Thoracic aorta (tissue), 2 donors: ENCODE results near the gene GSX1. TPM values are rescaled to one million over a fixed set of nuclear protein-coding genes. Genes with fewer than 3 reads are reported as not detected.

Experiments used
- ATAC-seq: fragments of 150-250 bp; one replicate; pipeline ENCODE4 v1.8.0; 2017; ENCODE audit warnings: low read depth; ENCODE audit not compliant: insufficient number of reproducible peaks, low FRiP score
- DNase-seq: peaks from one replicate; pipeline ENCODE4 v3.0.0-alpha.2; 2020; ENCODE audit warnings: low spot score
- H3K27ac ChIP-seq, 2 donors: fragments of 200-600 bp; sonication (generic); 1 replicate in 1 of 2; 2 replicates in 1 of 2; pipeline ENCODE4 v1.5.1; 2016; ENCODE audit warnings: mild to moderate bottlenecking in 2 of 2, moderate library complexity in 2 of 2
- H3K27me3 ChIP-seq: fragments of 200-600 bp; sonication (generic); replicated peaks from 2 replicates; pipeline ENCODE4 v1.6.0; 2016; ENCODE audit warnings: mild to moderate bottlenecking; ENCODE audit not compliant: insufficient read depth
- H3K36me3 ChIP-seq: fragments of 200-600 bp; sonication (generic); one replicate; pipeline ENCODE4 v1.5.1; 2016
- H3K4me1 ChIP-seq, 2 donors: fragments of 200-600 bp; sonication (generic); 1 replicate in 1 of 2; 2 replicates in 1 of 2; pipeline versions ENCODE4 v1.5.1 to v1.6.0; 2016; ENCODE audit warnings: low read depth in 2 of 2, mild to moderate bottlenecking in 1 of 2; ENCODE audit not compliant: control insufficient read depth in 1 of 2
- H3K4me3 ChIP-seq: fragments of 200-600 bp; sonication (generic); 2 replicates; pipeline ENCODE4 v1.5.1; 2016; ENCODE audit warnings: mild to moderate bottlenecking
- H3K9me3 ChIP-seq: fragments of 200-600 bp; sonication (generic); 2 replicates; pipeline ENCODE4 v1.5.1; 2016
- CTCF ChIP-seq: fragments of 200-600 bp; sonication (generic); IDR thresholded peaks from one replicate; pipeline ENCODE4 v1.5.1; 2019; ENCODE audit warnings: antibody characterized with exemption
- total RNA-seq, 2 donors: library from RNA; depleted of rRNA; stranded (reverse); fragments of >200 nt; gene quantifications; one replicate each; pipeline versions ENCODE4 v1.1.0 to v1.2.3, GENCODE V29; 2016

The GSX1 gene
- total RNA-seq, 2 donors from 2014 or later, result not detected

DNA sequence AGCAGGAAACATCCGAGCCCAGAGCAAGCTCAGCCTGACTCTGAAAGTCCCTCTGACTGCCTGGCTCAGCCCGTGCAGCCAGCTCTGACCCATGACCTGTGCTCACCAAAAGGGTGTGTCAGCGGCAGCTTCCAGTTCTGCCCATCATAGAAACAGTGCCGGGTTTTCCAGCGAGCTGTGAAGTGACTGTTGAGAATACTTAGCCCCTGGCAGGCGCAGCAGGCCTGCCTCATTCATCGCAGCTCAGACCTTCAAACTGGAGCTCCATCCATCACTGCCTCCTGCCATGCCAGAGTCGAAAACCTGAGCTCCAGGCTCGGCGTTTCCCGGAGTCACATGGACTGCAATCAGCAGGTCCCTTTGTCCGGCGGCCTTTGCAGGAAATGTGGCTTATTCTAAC is 16.3 kb upstream of the GSX1 start:
- Histone ChIP-seq H3K4me3 (no peak overlapping the region), H3K27ac (no peak overlapping the region), H3K27me3 (no peaks in the 10 kb centered on the region), H3K9me3 (no peaks in the 10 kb centered on the region), H3K4me1 (no peaks in the 10 kb centered on the region), H3K36me3 (no peaks in the 10 kb centered on the region)
- ATAC-seq (no peak), DNase-seq (no peak)
- TF ChIP-seq CTCF, result no peak

DNA sequence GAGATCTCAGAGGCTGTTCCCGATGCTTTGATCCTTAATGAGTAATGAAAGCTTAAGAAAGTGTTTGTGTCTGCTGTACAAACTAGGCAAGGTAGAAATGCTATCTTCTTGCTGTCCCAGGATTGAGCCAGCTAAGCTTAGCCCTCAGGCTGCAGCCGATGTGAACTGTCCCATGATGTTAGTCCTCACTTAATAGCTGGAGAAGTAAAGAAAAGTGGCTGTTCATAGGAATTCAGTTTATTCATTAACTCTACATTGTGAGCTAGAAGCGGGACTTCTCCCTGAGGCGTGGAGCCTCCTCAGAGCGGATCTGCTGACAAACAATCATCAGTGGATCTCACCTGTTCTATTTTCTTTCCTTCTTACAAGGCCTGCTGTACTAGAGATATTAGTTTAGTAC is 10.1 kb upstream of the GSX1 start:
- Histone ChIP-seq H3K4me1 (no peaks in the 10 kb centered on the region), H3K9me3 (no peaks in the 10 kb centered on the region), H3K36me3 (no peaks in the 10 kb centered on the region), H3K4me3 (no peak overlapping the region), H3K27ac (no peak overlapping the region), H3K27me3 (no peaks in the 10 kb centered on the region)
- TF ChIP-seq CTCF, result no peak
- DNase-seq, result no peak
- ATAC-seq, result no peak

DNA sequence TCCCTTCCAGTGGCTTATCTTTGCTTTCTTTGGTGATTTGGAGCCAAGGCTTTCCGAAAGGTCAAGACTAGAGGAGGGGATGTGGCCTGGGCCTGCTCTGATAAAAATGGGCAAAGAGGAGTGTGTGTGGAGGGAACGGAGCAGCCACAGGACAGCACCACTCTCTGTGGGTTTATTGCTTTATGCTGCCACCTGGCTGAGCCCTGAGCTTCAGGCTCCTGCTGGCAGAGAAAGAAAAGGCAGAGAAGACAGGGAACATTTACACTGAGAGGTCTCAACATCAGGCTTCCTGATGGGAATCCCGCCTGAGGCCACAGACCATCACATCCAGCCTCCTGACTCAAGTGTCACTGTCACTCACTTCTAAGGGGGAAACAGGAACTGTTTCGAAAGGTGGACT is 9.2 kb upstream of the GSX1 start:
- TF ChIP-seq CTCF, result no peak
- no peak overlapping the region for H3K27ac ChIP-seq
- H3K4me3 ChIP-seq, result no peak overlapping the region
- ATAC-seq, result no peak
- H3K9me3 ChIP-seq, result no peaks in the 10 kb centered on the region
- DNase-seq, result no peak
- H3K4me1 ChIP-seq, result no peaks in the 10 kb centered on the region
- H3K36me3 ChIP-seq, result no peaks in the 10 kb centered on the region
- no peaks in the 10 kb centered on the region for H3K27me3 ChIP-seq

GRCh38 chr13:27788271-27788670 is 4.0 kb upstream of the GSX1 start:
- no peak overlapping the region for H3K4me3 ChIP-seq
- ATAC-seq (no peak), DNase-seq (no peak)
- no peak overlapping the region for H3K27ac ChIP-seq
- peaks cover 11% of the 10 kb centered on the region for H3K27me3 ChIP-seq
- H3K36me3 ChIP-seq, result no peaks in the 10 kb centered on the region
- peaks cover 26 to 41% of the 10 kb centered on the region in 2 donors for H3K4me1 ChIP-seq
- TF ChIP-seq CTCF, result no peak
- H3K9me3 ChIP-seq, result no peaks in the 10 kb centered on the region

- Histone ChIP-seq H3K9me3 (no peaks in the 10 kb centered on the region), H3K4me3 (peak overlapping the region; percentile 47), H3K27ac (no peak overlapping the region), H3K27me3 (peaks cover 15% of the 10 kb centered on the region), H3K4me1 (peaks cover 26 to 43% of the 10 kb centered on the region in 2 donors), H3K36me3 (no peaks in the 10 kb centered on the region)
- no peak for DNase-seq
- ATAC-seq, result no peak
- TF ChIP-seq CTCF, result no peak
These were observed 3.2 kb upstream of the GSX1 start for GRCh38 chr13:27789153-27789494.
